ENCODE results near the gene GABRG3.

GRCh38 chr15:27292641-27293040 lies 321.7 kb downstream of the GABRG3 start:
- TF ChIP-seq ARNTL (CRISPR knock-in tag; IDR thresholded peaks at IDR 0.05; ENCODE audit: borderline replicate concordance, low read depth) (no peak), TOX (CRISPR knock-in tag; IDR thresholded peaks at IDR 0.05; ENCODE audit: borderline replicate concordance) (no peak), POU6F1 (CRISPR knock-in tag; IDR thresholded peaks at IDR 0.05; ENCODE audit: borderline replicate concordance, low read depth) (no peak), SNAI2 (CRISPR knock-in tag; IDR thresholded peaks at IDR 0.05) (no peak), ZFP30 (CRISPR knock-in tag; IDR thresholded peaks at IDR 0.05) (no peak), PATZ1 (CRISPR knock-in tag; IDR thresholded peaks at IDR 0.05; ENCODE audit: borderline replicate concordance) (no peak)

Measured in SK-N-SH treated with all-trans-retinoic acid at 6 μM for 48 hours (cell line).